HUES64 (cell line): ENCODE measurements around the gene COPS2.

ENCODE experiments used
- H3K27ac ChIP-seq: 2 replicates; pipeline ENCODE4 v1.7.0; 2013; ENCODE audit warnings: low read depth, low read length, inconsistent platforms
- H3K27me3 ChIP-seq: 2 replicates; pipeline ENCODE4 v1.6.1; 2013; ENCODE audit warnings: mild to moderate bottlenecking, low read length; ENCODE audit not compliant: insufficient read depth
- H3K36me3 ChIP-seq: 2 replicates; pipeline ENCODE4 v1.6.1; 2013; ENCODE audit warnings: mild to moderate bottlenecking, low read length; ENCODE audit not compliant: insufficient read depth
- H3K4me1 ChIP-seq: 2 replicates; pipeline ENCODE4 v1.6.1; 2013; ENCODE audit warnings: mild to moderate bottlenecking, low read length, moderate library complexity; ENCODE audit not compliant: insufficient read depth
- H3K4me3 ChIP-seq: 2 replicates; pipeline ENCODE4 v1.5.1; 2013; ENCODE audit warnings: mild to moderate bottlenecking, low read length, moderate library complexity
- H3K9ac ChIP-seq: 2 replicates; pipeline ENCODE4 v1.6.1; 2013; ENCODE audit warnings: mild to moderate bottlenecking, low read depth, low read length
- H3K9me3 ChIP-seq: 2 replicates; pipeline ENCODE4 v1.6.1; 2013; ENCODE audit warnings: low read depth, low read length; ENCODE audit not compliant: insufficient read depth
- WGBS: fragments of 150-250, 120-280 bp; methylation state at CpG from one replicate; pipeline ENCODE4 v1.1.7; 2013; ENCODE audit warnings: missing lambda C conversion rate; 5-methylcytosine and 5-hydroxymethylcytosine counted together

COPS2 gene

GRCh38 chr15:49135342-49135857 is 20.0 kb downstream of the COPS2 start:
- Histone ChIP-seq H3K9me3 (no peaks in the 10 kb centered on the region), H3K4me3 (no peak overlapping the region), H3K27ac (no peak overlapping the region), H3K27me3 (no peaks in the 10 kb centered on the region), H3K4me1 (no peaks in the 10 kb centered on the region), H3K9ac (no peak overlapping the region), H3K36me3 (peaks cover 99% of the 10 kb centered on the region)
- WGBS, result 78% methylated on average over 1 of the region's 2 CpGs

GRCh38 chr15:49134683-49135341 is 20.6 kb downstream of the COPS2 start:
- Histone ChIP-seq H3K9me3 (no peaks in the 10 kb centered on the region), H3K27me3 (no peaks in the 10 kb centered on the region), H3K4me3 (no peak overlapping the region), H3K4me1 (no peaks in the 10 kb centered on the region), H3K9ac (no peak overlapping the region), H3K36me3 (peaks cover 99% of the 10 kb centered on the region), H3K27ac (no peak overlapping the region)
- WGBS, result 100% methylated on average over 4 of the region's 5 CpGs

- H3K9ac ChIP-seq, result no peak overlapping the region
- H3K4me3 ChIP-seq, result no peak overlapping the region
- no peaks in the 10 kb centered on the region for H3K4me1 ChIP-seq
- H3K27ac ChIP-seq, result no peak overlapping the region
- WGBS, result 97% methylated on average over 3 of the region's 3 CpGs
- H3K9me3 ChIP-seq, result no peaks in the 10 kb centered on the region
- no peaks in the 10 kb centered on the region for H3K27me3 ChIP-seq
- peaks cover 99% of the 10 kb centered on the region for H3K36me3 ChIP-seq
These were observed 24.0 kb downstream of the COPS2 start for GRCh38 chr15:49131403-49131802.

GRCh38 chr15:49124371-49124770 is 31.0 kb downstream of the COPS2 start:
- Histone ChIP-seq H3K36me3 (peaks cover 47% of the 10 kb centered on the region), H3K4me3 (no peak overlapping the region), H3K27ac (no peak overlapping the region), H3K4me1 (no peaks in the 10 kb centered on the region), H3K27me3 (no peaks in the 10 kb centered on the region), H3K9me3 (no peaks in the 10 kb centered on the region), H3K9ac (no peak overlapping the region)
- WGBS, result 17% methylated on average over 1 of the region's 2 CpGs

- WGBS, result no CpG with 5 or more reads among the region's 1 CpG
- Histone ChIP-seq H3K36me3 (peaks cover 29% of the 10 kb centered on the region), H3K9ac (no peak overlapping the region), H3K9me3 (no peaks in the 10 kb centered on the region), H3K27me3 (no peaks in the 10 kb centered on the region), H3K4me3 (no peak overlapping the region), H3K4me1 (no peaks in the 10 kb centered on the region), H3K27ac (no peak overlapping the region)
These were observed 32.8 kb downstream of the COPS2 start for GRCh38 chr15:49122541-49123062.

GRCh38 chr15:49121901-49122300 is 33.5 kb downstream of the COPS2 start:
- no peak overlapping the region for H3K4me3 ChIP-seq
- 94% methylated on average over 1 of the region's 1 CpG for WGBS
- H3K27ac ChIP-seq, result no peak overlapping the region
- no peaks in the 10 kb centered on the region for H3K4me1 ChIP-seq
- no peaks in the 10 kb centered on the region for H3K9me3 ChIP-seq
- H3K9ac ChIP-seq, result no peak overlapping the region
- no peaks in the 10 kb centered on the region for H3K27me3 ChIP-seq
- H3K36me3 ChIP-seq, result peaks cover 22% of the 10 kb centered on the region

GRCh38 chr15:49120832-49121231 is 34.6 kb downstream of the COPS2 start:
- Histone ChIP-seq H3K4me1 (no peaks in the 10 kb centered on the region), H3K9me3 (no peaks in the 10 kb centered on the region), H3K27me3 (no peaks in the 10 kb centered on the region), H3K4me3 (no peak overlapping the region), H3K9ac (no peak overlapping the region), H3K36me3 (peaks cover 12% of the 10 kb centered on the region), H3K27ac (no peak overlapping the region)
- 87% methylated on average over 4 of the region's 4 CpGs for WGBS

GRCh38 chr15:49116108-49116857 is 39.1 kb downstream of the COPS2 start:
- Histone ChIP-seq H3K9me3 (0 out of 2 replicates have a peak, but pooled peaks cover 5% of the 10 kb centered on the region), H3K9ac (no peak overlapping the region), H3K27me3 (no peaks in the 10 kb centered on the region), H3K36me3 (peaks cover 3% of the 10 kb centered on the region; the same call in 1 of the 2 replicates), H3K4me3 (no peak overlapping the region), H3K4me1 (no peaks in the 10 kb centered on the region), H3K27ac (no peak overlapping the region)
- WGBS, result 93% methylated on average over 3 of the region's 4 CpGs

GRCh38 chr15:49115062-49115461 is 40.3 kb downstream of the COPS2 start:
- no peak overlapping the region for H3K9ac ChIP-seq
- peaks cover 3% of the 10 kb centered on the region; the same call in 1 of the 2 replicates for H3K36me3 ChIP-seq
- no peaks in the 10 kb centered on the region for H3K4me1 ChIP-seq
- no peak overlapping the region for H3K27ac ChIP-seq
- H3K9me3 ChIP-seq, result 0 out of 2 replicates have a peak, but pooled peaks cover 5% of the 10 kb centered on the region
- WGBS, result no CpG with 5 or more reads among the region's 2 CpGs
- no peak overlapping the region for H3K4me3 ChIP-seq
- no peaks in the 10 kb centered on the region for H3K27me3 ChIP-seq

- Histone ChIP-seq H3K27ac (no peak overlapping the region), H3K4me3 (no peak overlapping the region), H3K9ac (no peak overlapping the region), H3K9me3 (0 out of 2 replicates have a peak, but pooled peaks cover 5% of the 10 kb centered on the region), H3K36me3 (peaks cover 3% of the 10 kb centered on the region; the same call in 1 of the 2 replicates), H3K4me1 (no peaks in the 10 kb centered on the region), H3K27me3 (no peaks in the 10 kb centered on the region)
- 38% methylated on average over 2 of the region's 2 CpGs for WGBS
These were observed 45.0 kb downstream of the COPS2 start for GRCh38 chr15:49110158-49110944.
